GM19452 (cell line): Measurements from ENCODE around the gene CDK8.
A peak's percentile ranks its signal among the peaks of the same experiment; 100 is the strongest.
"Not testable (repeated sequence)": the region's sequence is repeated elsewhere in the genome, so short reads cannot be mapped to it uniquely, and the experiment has no call there.

ENCODE experiments used
- ATAC-seq: cut with Tn5 transposase; IDR thresholded peaks from one replicate; pipeline ENCODE4 v1.9.1; 2021; ENCODE audit not compliant: unreplicated experiment

CDK8 gene

DNA sequence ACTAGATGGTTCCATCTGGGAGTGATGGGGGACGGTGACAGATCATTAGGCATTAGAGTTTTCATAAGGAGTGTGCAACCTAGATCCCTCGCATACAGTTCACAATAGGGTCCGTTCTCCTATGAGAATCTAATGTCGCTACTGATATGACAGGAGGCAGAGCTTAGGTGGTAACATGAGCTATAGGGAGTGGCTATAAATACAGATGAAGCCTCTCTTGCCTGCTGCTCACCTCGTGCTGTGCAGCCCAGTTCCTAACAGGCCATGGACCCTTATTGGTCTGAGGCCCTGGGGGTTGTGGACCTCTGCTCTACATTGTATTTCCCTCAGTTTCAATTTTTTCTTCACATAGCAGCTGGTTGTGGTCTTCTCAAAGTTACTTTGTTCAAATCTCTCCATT is 56.5 kb downstream of the CDK8 start:
- no peak for ATAC-seq

DNA sequence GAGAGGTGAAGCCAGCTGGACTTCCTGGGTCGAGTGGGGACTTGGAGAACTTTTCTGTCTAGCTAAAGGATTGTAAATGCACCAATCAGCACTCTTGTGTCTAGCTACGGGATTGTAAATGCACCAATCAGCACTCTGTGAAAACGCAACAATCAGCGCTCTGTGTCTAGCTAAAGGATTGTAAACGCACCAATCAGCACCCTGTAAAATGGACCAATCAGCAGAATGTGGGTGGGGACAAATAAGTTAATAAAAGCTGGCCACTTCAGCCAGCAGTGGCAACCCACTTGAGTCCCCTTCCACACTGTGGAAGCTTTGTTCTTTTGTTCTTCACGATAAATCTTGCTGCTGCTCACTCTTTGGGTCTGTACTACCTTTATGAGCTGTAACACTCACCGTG is 58.1 kb downstream of the CDK8 start:
- not testable (repeated sequence) for ATAC-seq

DNA sequence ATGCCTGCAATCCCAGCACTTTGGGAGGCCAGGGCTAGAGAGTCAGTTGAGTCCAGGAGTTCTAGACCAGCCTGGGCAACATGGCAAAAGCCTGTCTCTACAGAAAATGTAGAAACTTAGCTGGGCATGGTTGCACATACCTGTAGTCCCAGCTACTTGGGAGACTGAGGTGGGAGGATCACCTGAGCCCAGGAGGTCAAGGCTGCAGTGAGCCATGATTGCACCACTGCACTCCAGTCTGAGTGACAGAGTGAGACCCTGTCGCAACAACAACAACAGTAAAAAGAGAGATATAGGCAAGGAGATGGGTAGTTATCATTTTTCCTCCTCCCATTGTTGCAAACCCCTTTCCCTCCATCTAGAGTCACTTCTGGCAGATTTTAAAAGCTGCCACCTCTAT is 62.2 kb downstream of the CDK8 start:
- ATAC-seq = not testable (repeated sequence)

DNA sequence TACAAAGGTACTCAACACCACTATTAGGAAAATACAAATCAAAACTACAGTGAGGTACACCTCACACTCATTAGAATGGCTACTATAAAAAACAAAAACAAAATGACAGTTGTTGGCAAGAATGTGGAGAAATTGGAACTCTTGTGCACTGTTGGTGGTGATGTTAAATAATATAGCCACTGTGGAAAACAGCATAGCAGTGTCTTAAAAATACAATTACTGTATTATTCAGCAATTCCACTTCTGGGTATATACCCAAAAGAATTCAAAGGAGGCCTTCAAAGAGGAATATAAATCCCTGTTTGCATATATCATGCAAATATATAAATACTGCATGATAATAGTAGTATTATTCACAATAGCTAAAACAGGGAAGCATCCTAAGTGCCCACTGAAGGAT is 66.8 kb downstream of the CDK8 start:
- no peak for ATAC-seq

DNA sequence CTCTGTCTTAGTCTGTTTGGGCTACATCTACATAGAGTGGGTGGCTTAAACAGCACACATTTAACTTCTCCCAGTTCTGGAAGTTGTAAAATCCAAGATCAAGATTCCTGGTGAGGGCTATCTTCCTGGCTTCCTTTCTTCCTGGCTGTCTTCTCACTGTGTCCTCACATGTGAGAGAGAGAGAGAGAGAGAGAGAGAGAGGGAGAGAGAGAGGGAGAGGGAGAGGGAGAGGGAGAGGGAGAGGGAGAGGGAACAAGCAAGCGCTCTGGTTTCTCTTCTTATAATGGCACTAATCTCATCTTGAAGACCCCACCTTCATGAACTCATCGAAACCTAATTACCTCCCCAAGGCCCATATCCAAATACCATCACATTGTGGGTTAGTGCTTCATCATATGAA is 69.2 kb downstream of the CDK8 start:
- no peak for ATAC-seq

DNA sequence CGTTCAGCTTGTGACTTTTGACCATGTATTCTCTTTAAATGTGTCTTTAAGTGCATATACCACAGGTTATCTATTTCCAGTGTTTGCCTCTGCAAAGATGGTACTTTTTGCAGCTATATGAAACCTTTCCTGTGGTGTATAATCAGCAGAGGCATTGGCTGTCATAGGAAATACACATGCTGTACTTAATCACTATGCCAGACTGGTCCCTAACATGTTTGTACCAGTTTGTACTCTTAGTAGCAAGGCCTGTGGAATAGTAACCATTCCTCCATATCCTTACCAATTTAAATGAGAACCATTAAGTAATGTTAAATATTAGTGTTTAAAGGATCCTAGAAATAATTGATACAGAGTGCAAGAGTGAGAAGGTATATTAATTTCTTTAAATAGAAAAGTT is 69.8 kb downstream of the CDK8 start:
- ATAC-seq = no peak

DNA sequence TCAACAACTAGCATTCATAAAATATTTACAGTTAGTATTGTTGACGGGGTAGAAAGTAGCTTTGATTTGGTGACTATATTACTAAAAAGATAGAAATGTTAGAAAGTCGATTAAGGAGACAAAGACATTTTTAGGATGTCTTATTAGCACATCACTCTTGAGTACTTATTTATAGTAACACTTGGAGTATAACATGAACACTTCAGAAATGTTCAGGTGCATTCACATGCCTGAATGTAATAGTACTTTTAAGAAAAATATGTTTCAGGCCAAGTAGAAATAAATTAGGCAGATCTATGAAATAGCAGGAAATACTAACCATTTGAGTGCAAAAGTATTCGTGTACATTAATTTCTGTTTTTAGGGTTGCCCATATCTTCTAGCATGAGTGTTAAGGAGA is 70.4 kb downstream of the CDK8 start:
- no peak for ATAC-seq

DNA sequence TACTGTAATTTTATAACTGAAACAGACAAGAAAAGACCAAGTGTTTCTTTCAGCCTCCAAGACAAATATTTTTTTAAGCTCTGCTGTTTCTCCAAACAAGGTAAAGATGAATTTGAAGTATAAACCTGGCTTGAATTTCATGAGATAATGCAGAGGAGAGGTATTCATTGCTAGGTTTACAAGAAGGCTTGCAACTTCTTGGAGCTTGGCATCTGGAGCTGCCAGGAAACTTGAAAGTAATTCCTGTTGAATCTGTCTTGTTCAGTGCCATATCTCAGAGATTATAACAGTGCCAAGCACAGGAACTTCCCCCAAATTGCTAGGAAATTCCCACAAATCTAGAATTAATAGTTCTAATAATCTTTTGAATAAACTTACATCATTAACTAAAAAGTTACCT is 70.9 kb downstream of the CDK8 start:
- no peak for ATAC-seq

DNA sequence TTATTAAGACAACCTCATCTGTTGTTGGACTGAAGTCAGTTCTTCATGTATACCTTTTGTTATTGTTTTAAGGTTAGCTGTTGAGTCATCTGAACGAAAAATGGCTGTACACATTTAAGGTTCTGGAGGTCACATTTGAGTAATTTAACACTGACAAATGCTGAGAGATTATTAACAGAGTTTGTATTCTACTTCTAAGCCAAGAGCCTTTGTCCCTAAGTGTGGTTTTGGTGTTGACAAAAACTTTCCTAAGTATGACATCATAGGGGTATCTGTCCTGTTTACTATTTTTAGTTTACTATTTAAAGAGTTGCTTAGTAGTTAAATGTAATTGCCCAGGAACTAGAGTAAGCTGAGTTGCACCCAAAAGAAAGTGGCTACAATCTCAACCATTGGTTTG is 71.9 kb downstream of the CDK8 start:
- ATAC-seq = peak; percentile 85

DNA sequence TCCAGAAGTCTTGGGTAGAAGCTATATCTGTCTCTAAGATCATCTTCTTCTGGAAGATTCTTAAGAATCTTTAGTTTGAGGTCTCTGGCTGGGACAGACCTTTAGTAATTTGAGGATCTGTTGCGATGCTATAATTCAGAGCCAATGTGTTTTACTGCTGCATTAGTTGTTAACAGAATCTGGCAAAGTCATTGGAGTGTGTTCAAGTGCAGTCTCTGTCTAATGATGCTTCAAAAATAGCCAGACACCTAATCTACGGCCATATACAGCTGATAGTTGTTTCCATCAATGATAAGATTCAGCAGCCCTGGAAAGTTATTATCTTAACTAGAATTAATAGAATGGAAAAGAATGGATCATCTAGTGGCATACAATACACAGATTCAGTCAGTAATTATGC is 72.6 kb downstream of the CDK8 start:
- no peak for ATAC-seq

DNA sequence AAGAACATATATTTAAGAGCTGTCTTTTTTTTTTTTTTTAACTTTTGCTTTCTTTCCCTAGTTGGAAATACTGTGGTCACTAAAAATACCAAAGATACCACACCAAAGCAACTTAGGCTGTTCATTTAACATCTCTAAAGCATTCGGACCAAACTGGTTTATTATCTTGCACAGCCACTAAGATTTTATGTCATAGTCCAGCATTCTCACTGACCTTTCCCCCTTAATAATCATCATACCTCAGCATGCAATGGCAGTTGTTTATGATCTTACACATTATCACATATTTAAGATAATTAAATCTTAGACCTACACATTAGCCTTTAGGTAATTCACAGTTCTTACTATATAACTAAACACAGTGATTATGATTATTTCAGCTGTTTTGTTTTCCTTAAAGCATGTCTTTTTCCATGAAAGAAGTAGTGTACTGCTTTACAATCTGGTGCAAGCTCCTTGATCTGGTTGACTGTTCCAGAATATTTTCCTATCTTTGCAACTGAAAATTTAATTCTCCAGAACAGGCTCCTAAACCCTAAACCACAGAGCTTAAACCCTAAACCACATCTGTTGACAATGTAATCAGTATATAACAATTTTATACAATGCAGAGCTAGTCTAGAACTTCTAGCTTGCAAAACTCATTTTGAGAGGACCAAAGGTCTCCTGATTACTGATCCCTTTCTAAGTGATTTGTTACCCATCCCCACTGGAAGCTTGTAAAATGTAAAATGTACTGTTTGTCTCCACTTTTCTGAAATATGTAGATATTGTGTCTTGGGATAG is 74.2 kb downstream of the CDK8 start:
- ATAC-seq = no peak

DNA sequence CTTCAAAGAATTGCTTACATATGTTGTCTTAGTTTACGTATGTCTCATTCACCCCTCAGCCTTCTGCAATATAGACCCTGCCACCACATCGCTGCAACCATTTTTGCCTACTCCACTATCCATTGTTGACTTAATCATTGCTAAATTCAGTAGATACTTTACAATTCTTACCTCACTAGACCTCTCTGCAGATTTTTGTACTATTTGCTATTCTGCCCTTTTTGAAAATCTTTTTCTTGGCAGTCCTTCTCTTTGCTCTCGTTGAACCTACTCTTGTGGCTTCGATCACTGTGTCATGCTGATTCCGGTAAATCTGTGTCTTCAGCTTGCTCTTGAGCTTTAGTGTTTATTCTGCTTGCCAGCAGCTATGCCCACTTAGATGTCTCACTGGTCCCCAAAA is 81.2 kb downstream of the CDK8 start:
- ATAC-seq = no peak

DNA sequence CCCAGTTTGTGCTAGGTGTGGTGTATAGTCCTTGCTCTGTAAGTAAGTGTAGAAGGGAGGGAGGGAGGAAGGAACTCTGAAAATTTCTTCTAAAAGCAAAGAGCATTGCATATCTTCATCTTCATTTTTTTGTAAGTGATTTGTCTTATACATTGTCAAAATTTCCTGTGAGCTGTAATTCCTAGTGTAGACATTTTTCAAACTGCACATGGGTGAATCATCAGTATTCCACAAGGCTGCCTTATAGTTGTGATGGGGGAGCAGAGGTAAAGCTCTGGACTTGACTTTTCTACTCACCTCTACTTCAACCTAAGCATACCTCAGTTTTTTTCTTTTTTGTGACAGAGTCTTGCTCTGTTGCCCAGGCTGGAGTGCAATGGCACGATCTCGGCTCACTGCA is 86.9 kb downstream of the CDK8 start:
- ATAC-seq = no peak

DNA sequence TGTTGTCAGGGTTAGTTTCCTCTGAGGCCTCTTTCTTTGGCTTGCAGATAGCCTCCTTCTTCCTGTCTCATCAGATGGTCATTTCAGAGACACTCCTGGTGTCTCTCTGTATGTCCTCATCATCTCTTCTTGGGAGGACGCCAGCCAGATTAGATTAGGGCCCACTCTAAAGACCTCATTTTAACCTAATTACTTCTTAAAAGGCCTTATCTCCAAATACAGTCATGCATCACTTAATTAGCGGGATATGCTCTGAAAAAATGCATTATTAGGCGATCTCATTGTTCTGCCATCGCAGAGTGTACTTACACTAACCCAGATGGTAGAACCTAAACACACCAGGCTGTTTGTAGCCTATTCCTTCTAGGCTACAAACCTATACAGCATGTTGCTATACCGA is 89.0 kb downstream of the CDK8 start:
- no peak for ATAC-seq

DNA sequence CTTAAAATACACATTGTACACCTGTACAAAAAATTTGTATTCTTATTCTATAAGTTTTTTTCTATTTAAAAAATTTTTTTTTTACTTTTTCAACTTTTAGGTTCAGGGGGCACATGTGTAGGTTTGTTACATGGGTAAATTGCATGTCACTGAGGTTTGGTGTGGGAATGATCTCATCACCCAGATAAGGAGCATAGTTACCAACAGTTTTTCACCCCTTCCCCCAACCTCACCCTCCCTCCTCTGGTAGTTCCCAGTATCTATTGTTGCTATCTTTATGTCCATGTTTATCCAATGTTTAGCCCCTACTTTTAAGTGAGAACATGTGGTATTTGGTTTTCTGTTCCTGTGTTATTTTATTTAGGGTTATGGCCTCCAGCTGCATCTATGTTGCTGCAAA is 89.9 kb downstream of the CDK8 start:
- no peak for ATAC-seq

DNA sequence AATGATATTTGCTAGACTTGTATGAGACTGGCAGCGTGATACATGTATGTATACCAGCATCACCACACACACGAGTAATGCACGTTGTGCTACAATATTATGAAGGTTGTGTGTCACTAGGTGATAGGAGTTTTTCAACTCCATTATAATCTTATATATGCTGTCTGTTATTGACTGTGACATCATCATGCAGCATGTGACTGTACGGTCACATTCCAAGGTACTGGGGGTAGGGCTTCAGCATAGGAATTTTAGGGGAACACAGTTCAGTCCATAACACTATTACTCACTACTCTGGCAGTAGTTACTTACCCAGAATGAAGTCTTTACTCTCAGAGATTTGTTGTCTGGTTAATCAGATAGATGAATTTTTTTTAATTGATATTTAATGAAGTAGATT is 91.1 kb downstream of the CDK8 start:
- no peak for ATAC-seq

DNA sequence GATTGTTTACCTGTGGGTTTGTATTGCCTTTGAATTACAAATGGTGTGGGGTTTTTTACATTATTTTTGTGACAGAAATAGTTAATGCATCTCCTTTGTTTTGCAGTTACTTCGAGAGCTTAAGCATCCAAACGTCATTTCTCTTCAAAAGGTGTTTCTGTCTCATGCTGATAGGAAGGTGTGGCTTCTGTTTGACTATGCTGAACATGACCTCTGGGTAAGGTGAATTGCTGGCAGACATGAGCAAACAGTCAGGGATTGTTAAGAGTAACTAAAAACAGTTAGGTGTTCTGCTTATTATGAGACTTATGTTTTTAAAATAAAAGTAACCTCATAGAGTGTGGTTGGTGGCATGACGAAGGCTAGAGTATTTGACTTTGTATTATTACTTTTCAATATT is 95.0 kb downstream of the CDK8 start:
- no peak for ATAC-seq

DNA sequence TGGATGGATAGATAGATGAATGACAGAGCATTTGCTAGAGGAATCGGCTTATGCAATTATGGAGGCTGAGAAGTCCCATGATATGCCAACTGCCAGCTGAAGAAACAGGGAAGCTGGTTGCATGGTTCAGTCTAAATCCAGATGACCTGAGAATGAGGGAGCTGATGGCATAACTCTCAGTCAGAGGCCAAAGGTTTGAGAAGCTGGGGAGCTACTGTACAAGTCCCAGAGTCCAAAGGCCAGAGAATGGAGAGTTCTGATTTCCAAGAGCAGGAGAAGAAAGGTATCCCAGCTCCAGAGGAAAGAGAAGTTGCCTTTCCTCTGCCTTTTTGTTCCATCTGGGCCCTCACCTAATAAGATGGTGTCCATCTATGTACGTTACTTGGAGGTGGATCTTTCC is 108.3 kb downstream of the CDK8 start:
- ATAC-seq = no peak

DNA sequence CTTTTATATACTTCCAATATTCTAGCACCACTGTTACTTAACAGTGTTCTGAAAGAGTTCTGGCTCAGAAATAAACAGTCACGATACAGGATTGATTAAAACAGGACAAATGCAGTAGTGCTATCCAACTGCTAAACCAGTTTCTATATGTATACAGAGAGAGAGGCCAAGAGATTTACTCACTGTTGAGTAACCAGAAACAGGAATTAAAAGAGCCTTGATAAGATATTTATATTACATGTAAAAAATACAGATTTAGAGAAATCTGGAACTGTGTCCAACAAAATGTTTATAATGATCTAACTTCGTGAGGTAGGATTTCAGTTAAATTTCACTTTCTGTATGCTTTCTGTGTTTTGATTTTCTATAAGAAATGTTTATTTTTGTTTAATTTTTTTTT is 116.6 kb downstream of the CDK8 start:
- ATAC-seq = no peak

DNA sequence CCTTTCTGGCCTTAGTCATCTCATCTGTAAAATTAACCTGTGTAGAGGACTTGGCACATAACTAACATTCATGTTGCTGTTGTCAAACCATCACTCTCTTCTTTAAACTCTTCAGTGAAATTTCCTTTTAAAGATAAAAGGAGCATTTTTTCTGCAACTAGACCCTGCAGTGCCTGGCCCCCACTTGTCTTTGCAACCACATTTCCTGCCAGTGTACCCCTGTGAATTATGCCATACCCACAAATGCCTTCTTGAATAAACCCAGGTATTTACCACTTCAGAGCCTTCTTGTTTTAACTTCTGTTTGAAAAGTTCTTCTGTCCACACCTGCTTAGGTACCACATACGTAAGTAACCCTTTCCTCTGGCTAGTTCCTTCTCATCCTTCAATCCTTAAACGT is 118.8 kb downstream of the CDK8 start:
- ATAC-seq = no peak

DNA sequence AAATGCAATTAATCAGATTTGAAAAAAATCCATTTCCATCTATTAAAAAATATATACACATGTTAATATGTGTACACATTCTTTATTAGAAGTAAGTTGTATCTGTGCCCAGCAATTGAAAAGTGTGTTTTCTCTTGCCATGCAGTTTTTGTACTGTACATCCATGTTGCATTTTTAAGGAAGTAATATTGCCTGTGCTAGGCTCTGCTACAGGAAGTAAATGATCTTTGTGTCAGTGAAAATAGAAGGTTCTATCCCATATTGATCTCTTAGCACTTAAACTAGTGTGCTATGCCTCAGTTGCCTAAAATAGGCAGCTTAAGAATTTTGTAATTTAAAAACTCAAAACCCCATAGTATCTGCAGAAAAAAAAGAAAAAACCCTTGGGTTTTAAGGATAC is 122.5 kb downstream of the CDK8 start:
- ATAC-seq = no peak

DNA sequence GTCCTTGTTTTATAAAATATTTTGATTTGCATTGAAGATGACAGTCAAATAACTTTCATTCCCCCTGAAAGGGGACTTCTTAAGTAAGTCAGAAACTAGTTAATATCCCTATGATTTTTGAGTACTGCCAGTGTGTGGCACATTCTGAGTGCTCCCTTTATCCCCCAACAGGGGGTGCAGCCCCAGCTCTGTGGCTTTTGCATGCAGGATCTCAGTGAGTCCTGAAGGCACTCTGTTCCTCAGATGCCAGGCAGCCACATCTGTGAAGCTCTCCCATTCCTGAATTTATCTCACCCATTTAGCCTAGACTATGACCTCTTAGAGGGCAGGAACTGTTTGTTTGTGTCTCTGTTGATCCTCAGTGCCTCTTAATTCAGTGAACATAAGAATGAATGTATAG is 123.1 kb downstream of the CDK8 start:
- no peak for ATAC-seq

DNA sequence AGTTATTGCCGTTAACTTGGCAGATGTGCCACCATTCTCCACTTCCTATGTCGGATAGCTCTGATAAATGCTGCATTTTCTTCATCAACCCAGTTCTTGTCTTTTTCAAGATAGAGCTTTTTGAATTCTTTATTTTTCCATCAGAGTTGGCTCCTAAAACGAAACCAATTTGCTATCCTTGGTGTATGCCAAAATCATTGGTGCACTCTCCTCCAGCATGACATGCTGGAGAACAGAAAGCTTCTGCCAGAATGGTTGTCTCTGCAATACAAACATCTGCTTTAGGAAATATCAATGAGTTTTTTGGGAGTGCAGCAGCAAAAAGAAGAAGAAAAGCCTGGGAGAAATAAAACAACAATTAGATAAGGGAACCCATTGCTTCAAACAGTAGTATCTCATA is 124.2 kb downstream of the CDK8 start:
- ATAC-seq = no peak
